Caki2 (cell line): Measurements from ENCODE around the gene TENT5A. TPM values are rescaled to one million over a fixed set of nuclear protein-coding genes. Genes with fewer than 3 reads are reported as not detected.
"Not testable (repeated sequence)": the region's sequence is repeated elsewhere in the genome, so short reads cannot be mapped to it uniquely, and the experiment has no call there.

ENCODE experiments used
- DNase-seq: peaks from one replicate; pipeline ENCODE4 v3.0.0-alpha.2; 2015; ENCODE audit warnings: low read depth
- in situ Hi-C: cut with HindIII; loops from 2 replicates; pipeline ENCODE4 v1.10.0; 2016; ENCODE audit warnings: low sequenced_read_pairs, low pct_unique_long_range_greater_than_20kb, mixed read lengths
- total RNA-seq: library from RNA; depleted of rRNA; stranded (reverse); fragments of >200 nt; shearing (Covaris generic); gene quantifications from 2 replicates; pipeline ENCODE4 v1.2.3, GENCODE V29; 2014; ENCODE audit warnings: low replicate concordance

The TENT5A gene
- total RNA-seq, 1 experiment from 2014 or later, result 4.0 TPM

GRCh38 chr6:81776219-81776618, 23.7 kb upstream of the TENT5A start:
- in situ Hi-C loops, DNase-seq: not testable (repeated sequence)

GRCh38 chr6:81774542-81774941, 22.1 kb upstream of the TENT5A start:
- in situ Hi-C loops, result no loop called here
- DNase-seq, result peak; percentile 43

- in situ Hi-C loops, result no loop called here
- no peak for DNase-seq
Measured at GRCh38 chr6:81773887-81774286, 21.4 kb upstream of the TENT5A start.

GRCh38 chr6:81772741-81773140, 20.3 kb upstream of the TENT5A start:
- DNase-seq, result no peak
- in situ Hi-C loops, result no loop called here

GRCh38 chr6:81771097-81771496, 18.6 kb upstream of the TENT5A start:
- in situ Hi-C loops, result no loop called here
- DNase-seq, result no peak

- DNase-seq, result no peak
- in situ Hi-C loops, result no loop called here
Measured at GRCh38 chr6:81770381-81770780, 17.9 kb upstream of the TENT5A start.

GRCh38 chr6:81769824-81770223, 17.3 kb upstream of the TENT5A start:
- DNase-seq, result no peak
- in situ Hi-C loops, result no loop called here

GRCh38 chr6:81768150-81768942, 15.9 kb upstream of the TENT5A start:
- in situ Hi-C loops, result no loop called here
- DNase-seq, result no peak

GRCh38 chr6:81767163-81767891, 14.8 kb upstream of the TENT5A start:
- in situ Hi-C loops, result no loop called here
- peak; percentile 86 for DNase-seq

- in situ Hi-C loops, result no loop called here
- peak; percentile 93 for DNase-seq
Measured at GRCh38 chr6:81766482-81767069, 14.1 kb upstream of the TENT5A start.

GRCh38 chr6:81764531-81764930, 12.1 kb upstream of the TENT5A start:
- in situ Hi-C loops, result no loop called here
- DNase-seq, result no peak

GRCh38 chr6:81763968-81764367, 11.5 kb upstream of the TENT5A start:
- DNase-seq, result no peak
- in situ Hi-C loops, result no loop called here

- in situ Hi-C loops, result no loop called here
- no peak for DNase-seq
Measured at GRCh38 chr6:81763051-81763450, 10.6 kb upstream of the TENT5A start.

GRCh38 chr6:81762606-81763005, 10.1 kb upstream of the TENT5A start:
- no peak for DNase-seq
- in situ Hi-C loops, result no loop called here

GRCh38 chr6:81762132-81762531, 9.7 kb upstream of the TENT5A start:
- in situ Hi-C loops, result no loop called here

GRCh38 chr6:81761197-81761596, 8.7 kb upstream of the TENT5A start:
- no peak for DNase-seq
- in situ Hi-C loops, result no loop called here

More at GRCh38 chr6:81762132-81762531, 9.7 kb upstream of the TENT5A start:
- no peak for DNase-seq

- DNase-seq, result no peak
- in situ Hi-C loops, result no loop called here
Measured at GRCh38 chr6:81759782-81760181, 7.3 kb upstream of the TENT5A start.

GRCh38 chr6:81758221-81758620, 5.7 kb upstream of the TENT5A start:
- DNase-seq, result no peak
- in situ Hi-C loops, result no loop called here

GRCh38 chr6:81756690-81757089, 4.2 kb upstream of the TENT5A start:
- DNase-seq, result no peak
- in situ Hi-C loops, result no loop called here
